H1 (cell line): Measurements from ENCODE around the gene CDKN2AIP. TPM values are rescaled to one million over a fixed set of nuclear protein-coding genes. Genes with fewer than 3 reads are reported as not detected.

ENCODE experiments used
- SIRT6 ChIP-seq: IDR thresholded peaks from one replicate; pipeline ENCODE4 v1.7.1; 2012; ENCODE audit warnings: low read length, inconsistent platforms
- polyA plus RNA-seq, 7 experiments: library from polyadenylated mRNA; depleted of rRNA in 3 of 7; stranded (reverse) in 5 of 7; unstranded in 2 of 7; fragments of >200 nt in 5 of 7; fragments of 200-250 nt in 2 of 7; gene quantifications; 1 replicate in 5 of 7; 2 replicates in 1 of 7; 4 replicates in 1 of 7; pipeline versions ENCODE4 v1.2.1 to v1.2.3, GENCODE V29; 2011 to 2013; ENCODE audit warnings: missing spikeins in 2 of 7, mixed read lengths in 2 of 7
- total RNA-seq: library from RNA; stranded (reverse); fragmentation: NEBNext Ultra II Directional; extraction: Animal tissue kit (Norgen Biotek cat#: 25700); gene quantifications from 2 replicates; pipeline ENCODE4 v1.2.1, GENCODE V29; 2021

Gene CDKN2AIP
- total and polyA plus RNA-seq, 2 of the 8 experiments (the other 6 are each of a cell fraction or from before 2014, with no cell fraction given): 6.0 to 14.0 TPM

GRCh38 chr4:183469936-183470335 lies 25.5 kb downstream of the CDKN2AIP start (continued):
- no peak for TF ChIP-seq SIRT6
